CD4-positive, alpha-beta T cell treated with Interleukin-2 at 100 ng/mL for 4 hours (primary cell): ENCODE data around the gene FMNL1.
A peak's percentile ranks its signal among the peaks of the same experiment; 100 is the strongest.

ENCODE experiments used
- DNase-seq: peaks from one replicate; pipeline ENCODE4 v3.0.0-alpha.2; 2020; ENCODE audit warnings: low spot score

Gene FMNL1

DNA sequence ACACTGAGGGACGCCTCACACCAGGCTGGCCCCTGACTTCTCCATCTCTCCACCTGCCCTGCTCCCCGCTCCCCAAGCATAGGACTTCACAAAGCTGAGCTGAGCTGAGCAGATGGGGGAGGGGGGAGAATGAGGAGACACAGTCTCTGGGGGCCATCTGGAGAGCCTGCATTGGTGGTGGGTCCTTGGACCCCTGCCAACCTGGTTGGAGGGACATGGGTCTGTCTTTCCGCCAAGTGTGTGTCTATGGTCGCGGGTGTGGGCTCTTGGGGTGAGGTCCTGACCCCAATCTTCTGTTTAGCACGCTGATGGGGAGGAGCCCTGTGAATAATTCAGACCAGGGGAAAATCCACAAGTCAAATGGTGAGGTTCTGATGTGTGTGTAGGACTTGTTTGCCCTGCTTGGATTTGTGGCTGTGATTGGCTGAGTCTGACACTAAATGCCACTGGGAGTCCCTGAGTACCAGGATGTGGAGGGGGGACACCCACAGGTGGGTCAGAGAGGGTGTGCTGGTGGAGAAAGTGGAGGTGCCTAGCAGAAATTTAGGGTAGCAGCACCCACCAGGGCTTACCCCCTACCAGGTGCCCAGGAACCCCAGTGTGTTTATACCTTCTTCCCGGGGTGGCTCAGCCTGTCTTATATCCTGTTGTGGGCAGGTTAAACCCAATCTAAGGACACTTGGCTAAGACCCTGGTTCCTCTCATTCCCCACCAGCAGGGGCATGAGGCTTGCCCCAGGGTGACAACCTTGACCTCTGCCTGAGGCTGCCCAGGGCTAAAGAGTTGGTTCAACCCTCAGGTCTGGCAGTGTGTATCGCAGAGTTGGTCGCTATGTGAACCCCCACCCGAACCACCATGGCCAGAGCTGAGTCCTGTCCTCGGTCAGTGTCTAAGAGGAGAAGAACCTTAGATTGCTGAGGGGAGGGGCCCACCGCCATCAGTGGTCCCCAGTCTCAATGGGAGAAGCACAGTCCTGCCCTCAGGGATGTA, 2.1 kb downstream of the FMNL1 start:
- DNase-seq: peak; percentile 76

DNA sequence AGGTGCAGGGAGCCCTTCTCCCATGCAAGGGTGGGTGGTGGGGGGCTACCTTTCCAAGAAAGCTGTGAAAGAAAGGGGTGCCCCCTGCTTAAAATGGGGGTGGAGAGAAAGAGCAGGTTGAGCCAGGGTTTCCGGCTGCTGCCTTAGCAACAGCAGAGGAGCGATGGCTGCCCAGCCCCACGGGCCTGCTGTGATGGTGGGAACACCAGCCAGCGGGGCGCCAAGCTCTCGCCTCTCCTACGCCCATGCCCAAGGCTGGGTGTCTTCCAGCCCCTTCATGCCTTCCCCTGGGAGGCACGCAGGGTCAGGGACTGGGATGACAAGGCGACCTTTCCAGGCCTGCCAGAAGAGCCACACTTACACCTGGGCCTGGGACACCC, 3.0 kb downstream of the FMNL1 start:
- peak; percentile 32 for DNase-seq

DNA sequence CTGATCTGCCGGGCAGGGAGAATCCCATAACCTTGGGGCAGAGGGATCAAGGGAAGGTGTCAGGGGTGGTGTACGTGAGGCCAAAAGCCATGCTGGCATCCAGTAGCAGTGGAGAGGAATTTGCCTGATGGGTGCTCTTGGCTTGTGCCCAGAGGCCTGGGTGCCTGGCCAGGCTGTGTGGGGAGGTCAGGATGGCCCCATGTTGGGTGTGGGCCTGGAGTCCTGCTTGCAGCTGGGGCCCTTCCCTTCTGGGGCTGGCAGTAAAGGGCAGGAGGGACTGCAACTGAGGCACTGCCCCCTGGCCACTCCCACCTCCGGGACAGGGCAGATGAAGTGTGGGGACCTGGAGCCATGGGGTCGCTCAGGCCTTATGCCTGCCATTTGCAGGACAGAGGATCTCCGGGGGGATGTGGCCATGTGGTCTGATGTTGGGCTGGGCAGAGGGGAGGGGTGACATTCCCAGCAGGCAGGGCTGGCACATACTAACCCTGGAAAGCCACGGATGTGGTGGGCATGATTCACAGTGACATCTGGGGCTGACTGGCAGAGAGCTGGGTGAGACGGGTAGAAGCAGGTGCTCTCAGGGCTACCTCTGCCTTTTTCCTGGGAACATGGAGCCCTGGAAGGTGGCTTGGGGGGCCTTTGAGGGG, 3.5 kb downstream of the FMNL1 start:
- peak; percentile 74 for DNase-seq

DNA sequence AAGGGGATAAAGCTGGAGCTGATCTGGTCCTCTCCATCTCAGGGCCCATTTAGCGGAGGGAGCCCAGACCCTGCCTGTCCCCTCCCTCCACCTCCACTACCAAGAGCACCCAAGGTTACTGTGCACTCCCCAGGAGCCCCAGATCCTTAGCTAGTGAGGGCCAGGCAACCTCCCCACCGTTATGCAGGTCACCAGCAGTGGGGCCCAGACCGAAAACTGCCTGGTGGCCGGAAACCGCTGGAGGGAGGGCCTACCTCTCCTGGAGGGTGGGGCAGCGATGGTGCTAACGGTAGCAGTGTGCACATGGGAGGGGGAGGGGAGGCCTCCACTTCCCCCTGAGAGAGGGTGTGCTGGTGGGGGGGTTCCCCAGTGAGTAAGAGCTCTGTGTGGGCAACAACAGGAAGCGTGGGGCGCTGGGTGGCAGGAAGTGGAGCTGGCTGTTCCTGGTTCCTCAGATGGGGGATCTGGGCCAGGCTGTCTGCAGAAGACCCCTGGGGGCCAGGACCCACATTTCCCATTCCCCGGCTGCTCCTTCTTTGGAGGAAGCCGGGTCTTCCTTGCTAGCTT, 4.4 kb downstream of the FMNL1 start:
- DNase-seq: peak; percentile 97

DNA sequence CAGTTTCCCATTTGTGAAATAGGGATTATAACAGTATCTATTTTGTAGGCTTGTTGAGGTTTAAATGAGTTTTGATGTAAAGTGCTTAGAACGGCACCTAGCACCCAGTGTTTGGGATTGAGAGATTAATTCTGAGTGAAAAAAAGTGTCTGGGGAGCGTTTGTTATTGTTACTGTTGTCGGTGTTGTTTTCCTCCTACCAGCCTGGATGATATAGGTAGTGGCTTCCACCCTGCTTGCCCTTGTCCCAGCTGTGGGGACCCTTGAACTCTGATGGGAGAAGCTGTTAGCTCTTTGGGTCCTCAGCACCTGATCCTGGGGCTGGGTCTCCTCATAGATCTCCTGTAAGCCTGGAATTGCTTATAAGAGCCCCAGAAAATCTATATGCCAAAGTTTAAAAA, 4.9 kb downstream of the FMNL1 start:
- DNase-seq: peak; percentile 27

DNA sequence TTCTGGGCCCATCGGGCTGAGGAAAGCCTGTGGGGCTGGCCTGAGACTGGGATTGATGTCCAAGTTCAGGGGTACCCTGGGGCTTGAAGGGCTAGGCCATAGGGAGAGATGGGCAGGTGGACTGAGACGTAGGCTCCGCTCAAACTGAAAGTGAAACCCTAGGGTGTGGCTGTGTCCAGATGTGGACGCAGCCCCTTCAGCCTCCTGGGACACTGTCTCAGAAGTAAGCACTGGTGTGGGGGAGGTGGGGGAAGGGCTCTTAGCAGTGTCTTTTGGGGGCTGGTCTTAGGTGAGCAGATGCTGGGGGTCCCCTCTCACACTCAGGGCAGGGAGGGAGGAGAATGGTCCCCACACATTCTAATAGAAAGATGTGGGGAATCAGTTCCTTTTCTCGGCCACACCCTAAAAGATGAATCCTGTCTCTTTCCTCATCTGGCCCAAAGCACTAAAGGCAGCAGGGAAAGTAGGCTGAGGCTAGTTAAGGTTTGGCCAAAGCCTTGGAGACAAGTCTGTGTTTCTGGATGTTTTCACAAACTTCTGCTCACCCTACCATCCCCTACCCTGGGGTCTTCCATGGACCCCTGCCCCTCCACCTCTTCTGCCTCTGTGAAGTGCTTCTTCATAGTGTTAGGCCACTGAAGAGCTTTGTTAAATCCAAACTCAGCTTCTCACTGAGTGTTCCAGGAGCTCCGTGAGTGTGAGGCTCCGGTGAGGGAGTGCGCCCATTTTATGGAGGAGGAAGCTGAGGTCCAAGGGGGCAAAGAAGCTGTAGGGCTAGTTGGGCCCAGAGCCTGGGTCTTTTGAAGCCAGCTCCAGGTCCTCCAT, 5.6 kb downstream of the FMNL1 start:
- DNase-seq: peak; percentile 32

DNA sequence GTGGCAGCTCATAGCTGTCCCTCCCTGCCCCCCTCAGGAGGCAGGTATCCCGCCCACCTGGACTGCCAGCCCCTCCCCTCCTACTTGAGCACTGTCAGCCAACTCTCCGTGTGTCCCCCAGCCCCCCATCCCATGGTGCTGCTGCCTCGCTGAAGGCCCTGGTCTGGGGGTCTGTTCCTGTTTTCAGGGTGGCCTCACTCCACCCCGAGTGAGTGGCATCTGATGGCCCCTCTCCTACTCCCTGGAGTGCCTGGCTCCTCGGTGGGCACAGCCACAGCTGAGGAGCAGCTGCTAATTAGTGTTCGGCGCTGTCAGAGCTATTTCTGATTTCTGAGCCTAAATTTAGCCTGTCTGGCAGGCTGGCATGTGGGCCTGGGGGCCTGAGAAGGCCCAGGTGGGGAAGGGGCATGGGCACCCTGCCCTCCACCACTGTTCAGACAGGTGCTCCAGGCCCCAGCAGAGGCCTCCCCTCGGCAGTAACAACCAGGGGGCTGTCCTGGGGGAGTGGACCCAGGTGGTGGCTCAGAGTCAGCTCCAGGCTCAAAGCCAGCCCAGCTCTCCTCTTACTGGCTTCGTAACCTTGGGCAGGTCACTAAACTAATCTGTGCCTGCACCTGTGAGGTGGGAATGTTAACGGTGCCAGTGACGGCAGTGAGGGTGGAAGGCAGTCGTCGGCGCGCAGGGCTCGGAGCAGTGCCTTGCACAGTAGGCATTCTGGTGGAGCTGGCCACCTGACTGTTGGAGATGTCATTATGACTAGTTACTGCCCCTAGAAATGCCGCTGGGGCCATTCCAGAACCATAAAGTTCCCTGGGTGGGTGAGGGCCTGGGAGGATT, 6.5 kb downstream of the FMNL1 start:
- DNase-seq: peak; percentile 35

DNA sequence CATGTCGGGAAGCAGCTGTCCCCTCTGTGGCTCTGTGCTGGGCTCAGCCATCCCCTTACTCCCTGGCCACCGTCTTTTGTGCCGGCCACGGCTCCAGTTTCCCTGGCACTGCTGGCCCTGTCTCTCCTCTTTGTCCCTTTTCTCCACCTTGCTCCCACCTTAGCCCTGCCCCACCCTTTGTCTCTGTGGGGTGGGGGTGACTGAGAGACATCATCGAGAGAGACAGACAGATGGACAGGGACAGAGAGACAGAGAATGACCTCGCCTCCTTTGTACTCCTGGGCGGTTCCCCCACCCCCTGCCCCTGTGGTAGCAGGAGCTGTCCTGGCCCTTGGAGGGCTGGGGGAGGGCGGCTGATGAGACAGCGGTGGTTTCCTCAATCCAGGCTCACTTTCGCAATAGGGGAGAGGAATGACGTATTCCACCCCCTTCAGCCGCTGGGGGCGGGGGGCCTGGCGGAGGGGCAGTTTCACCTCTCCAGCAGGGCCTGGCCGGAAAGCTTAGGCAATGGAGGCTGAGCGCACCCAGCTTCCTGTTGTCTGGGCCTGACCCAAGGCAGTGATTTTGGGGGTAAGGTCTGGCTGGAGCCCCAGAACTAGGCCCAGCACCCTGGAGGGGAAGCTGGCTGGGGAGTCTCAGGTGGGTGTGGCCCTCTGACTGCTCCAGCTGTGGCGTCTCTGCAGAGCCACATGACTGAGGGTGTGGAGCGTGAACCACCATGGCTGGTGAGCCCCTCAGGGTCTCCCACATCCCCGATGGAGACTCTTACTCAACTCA, 7.3 kb downstream of the FMNL1 start:
- DNase-seq: peak; percentile 84

DNA sequence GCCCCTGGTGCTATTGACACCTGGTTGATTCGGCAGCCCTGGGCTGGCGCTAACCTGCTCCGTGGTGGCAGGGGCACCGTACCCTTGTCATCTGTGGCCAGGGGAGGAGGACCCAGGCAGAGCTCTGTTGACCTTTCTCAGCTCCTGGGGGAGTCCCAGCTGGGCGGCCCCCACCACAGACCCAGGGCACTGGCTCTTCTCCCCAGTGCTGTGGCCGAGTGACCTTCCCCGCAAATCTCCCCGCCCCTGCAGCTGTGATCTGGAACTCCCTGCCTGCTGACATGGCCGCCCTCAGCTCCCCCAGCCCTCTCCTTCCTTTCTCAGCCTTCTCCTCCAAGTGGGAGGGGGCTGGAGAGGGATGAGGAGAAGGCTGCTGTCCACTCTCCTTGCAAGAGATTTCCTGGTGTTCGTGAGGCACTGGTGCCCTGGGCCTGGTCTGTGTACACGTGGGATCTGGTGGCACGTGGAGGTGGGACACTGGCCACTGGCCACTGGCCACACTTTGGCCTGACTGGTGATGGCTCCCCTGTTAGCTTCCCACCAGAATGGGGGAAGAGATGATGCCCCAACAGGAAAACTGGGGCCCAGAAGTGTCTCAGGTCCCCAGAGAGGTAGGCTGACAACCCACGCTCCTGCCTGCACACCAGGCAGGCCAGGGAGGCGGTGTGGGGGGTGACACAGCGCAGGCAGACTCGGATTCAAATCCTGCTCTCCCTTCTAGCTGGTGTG, 8.2 kb downstream of the FMNL1 start:
- peak; percentile 33 for DNase-seq

DNA sequence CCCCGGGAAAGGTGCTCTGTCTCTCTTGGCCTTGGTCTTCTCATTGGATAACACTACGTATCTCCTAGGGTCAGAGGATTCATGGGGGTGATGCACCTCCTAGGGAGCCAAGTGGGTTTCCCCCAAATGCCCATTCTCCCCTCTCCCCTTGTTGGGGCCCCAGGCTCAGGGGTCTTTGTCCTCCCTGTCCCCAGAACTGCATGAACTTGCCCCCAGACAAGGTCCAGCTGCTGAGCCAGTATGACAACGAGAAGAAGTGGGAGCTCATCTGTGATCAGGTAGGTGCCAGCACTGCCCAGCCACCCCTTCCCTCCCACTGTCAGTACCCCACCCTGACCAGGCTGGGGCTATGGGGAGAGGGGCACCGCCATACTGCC, 8.7 kb downstream of the FMNL1 start:
- no peak for DNase-seq

DNA sequence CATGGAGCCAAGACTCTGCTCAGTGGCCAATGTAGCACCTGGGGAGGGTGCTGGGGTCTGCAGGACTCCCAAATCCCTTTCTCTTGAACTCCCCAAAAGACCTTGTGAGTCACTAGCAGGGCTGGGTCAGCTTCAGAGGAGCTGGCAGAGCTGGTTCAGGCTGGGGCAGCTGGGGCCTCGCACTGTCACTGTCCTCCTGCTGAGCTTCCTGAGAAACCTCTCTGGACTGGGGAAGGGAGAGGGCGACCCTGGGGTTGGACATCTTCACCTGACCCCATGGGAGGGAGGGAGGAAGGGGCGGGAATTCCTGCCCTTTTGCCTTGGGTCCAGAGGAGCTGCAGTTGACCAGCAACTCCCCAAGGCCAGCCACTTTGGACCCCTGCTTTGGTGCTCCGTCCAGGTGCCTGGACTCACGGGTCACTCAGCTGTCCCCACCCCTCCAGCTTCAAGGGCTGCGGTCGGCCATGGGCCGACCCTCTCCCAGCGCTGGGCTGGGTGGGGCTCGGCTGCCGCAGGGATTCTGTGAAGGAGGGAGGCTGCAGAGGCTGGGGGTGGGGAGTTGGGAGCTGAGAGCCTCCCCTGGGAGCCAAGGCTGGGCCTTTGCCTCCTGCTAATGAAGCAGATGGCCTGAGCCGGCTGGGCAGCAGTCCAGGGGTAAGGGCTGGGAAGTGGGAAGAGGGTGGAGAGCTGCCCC, 9.2 kb downstream of the FMNL1 start:
- DNase-seq: no peak

DNA sequence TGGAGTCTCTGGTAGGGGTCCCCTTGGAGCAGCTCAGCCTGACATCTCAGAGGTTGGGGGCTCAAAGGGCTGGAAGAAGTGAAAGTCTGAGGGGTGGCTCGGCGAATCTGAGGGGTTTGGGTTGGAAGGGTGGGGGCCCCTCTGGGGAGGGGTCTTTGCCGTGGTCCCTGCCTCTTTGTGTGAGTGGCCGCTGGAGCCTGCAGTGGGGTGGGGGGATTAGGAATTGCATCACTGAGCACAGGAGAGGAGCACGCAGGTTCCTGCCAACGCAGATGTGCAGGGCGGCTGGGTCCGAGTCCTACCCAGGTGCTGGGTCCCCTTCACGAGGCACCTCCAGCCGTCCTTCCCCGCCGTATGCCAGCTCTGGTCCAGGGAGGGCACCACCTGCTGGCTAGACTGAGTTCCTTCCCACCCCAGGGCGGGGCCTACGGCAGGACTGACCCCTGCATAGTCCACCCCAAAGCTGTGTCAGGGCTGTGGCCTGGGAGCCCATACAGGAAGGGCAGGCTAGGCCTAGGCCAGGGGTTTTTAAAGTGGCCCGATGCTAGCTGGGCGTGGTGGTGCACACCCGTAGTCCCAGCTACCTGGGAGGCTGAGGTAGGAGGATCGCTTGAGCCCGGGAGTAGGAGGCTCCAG, 9.9 kb downstream of the FMNL1 start:
- peak; percentile 27 for DNase-seq

DNA sequence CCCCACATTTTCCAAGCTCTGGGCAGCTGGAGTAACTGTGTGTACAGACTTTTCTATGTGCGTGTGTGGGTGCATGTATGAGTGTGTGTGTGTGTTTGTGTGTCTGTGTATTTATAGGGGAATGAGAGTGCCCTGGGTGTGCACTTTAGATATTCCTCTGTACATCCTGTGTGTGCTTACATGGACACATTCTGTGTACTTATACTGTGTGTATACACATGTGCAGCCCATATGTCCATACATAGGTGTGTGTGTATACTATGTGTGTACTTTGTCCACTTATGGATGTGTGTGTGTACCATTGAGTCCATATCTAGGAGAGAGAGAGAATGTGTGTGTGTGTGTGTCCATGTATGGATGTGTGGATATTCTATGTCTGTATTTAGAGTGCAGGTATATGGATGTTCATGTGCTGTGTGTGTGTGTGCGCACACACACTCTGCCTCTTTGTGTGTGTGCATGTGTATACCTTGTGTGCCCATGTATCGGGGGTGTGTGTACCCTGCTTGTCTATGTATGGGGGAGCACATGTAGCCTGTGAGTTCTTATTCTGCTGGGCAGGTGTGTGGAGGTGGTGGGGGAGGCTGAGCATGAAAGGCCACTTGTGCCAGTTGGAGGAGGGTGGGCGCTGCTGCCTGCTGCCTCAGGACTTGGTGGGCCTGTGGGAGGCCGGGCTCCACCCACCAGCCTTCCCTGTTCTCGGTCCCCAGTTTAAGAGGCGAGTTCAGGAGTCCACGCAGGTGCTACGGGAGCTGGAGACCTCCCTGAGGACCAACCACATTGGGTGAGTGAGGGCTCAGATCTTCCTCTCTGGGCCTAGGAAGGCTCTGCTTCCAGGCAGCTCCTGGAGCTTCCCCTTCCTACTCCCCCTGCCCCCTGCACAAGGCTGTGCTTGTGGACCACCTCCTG, 11.1 kb downstream of the FMNL1 start:
- no peak for DNase-seq

DNA sequence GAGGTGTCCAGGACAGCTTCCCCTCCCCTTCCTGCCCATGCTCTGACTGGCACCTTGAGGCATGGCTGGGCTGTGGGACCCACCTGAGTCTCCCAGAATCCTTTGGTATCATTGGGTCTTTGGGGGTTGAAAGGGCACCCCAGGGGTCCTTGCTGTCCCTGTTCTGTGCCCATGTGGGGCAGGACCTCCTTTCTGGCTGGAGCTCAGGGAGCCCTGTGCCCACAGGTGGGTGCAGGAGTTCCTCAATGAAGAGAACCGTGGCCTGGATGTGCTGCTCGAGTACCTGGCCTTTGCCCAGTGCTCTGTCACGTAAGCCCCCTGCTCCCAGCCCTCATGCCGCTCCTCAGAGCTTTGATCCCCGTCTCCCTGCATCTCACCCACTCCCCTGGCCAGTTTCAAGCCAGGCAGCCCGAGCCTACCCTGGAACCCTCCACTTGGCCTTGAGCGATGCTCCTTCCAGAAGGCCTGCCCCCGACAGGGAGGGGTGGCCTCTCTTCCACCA, 11.8 kb downstream of the FMNL1 start:
- DNase-seq: no peak

DNA sequence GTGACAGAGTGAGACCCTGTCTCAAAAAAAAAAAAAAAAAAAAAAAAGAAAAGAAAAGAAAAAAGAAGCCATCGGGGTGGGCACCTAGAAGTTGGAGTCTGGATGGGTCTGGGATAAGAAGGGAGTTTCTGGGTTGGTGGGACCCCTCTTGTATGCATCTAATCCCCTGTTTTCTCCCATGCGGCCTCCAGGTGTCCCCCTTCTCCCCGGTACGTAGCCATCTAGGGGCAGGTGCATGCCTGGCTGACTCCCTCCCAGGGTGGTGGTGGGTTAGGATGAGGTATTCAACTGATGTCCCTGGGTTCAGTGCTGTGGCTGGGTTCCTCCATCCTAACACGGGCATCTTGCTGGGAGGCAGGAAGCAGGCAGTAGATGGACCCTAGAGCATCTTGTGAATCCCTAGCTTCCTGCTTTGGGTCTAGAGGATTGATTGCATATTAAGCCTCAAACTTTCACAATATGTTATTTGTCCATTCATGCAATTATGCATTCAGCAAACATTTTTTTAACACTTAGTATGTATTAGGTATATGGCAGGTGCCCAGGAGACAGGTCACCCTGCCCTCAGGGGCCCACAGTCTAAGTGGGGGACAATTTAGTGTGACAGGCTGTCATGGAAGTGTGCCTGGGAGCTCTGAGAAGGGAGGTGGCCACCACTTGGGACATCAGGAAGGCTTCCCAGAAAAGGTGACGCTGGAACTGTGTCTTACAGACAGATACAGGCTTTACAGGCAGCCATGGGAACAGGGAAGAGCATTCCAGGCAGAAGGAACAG, 13.1 kb downstream of the FMNL1 start:
- DNase-seq: peak; percentile 56

DNA sequence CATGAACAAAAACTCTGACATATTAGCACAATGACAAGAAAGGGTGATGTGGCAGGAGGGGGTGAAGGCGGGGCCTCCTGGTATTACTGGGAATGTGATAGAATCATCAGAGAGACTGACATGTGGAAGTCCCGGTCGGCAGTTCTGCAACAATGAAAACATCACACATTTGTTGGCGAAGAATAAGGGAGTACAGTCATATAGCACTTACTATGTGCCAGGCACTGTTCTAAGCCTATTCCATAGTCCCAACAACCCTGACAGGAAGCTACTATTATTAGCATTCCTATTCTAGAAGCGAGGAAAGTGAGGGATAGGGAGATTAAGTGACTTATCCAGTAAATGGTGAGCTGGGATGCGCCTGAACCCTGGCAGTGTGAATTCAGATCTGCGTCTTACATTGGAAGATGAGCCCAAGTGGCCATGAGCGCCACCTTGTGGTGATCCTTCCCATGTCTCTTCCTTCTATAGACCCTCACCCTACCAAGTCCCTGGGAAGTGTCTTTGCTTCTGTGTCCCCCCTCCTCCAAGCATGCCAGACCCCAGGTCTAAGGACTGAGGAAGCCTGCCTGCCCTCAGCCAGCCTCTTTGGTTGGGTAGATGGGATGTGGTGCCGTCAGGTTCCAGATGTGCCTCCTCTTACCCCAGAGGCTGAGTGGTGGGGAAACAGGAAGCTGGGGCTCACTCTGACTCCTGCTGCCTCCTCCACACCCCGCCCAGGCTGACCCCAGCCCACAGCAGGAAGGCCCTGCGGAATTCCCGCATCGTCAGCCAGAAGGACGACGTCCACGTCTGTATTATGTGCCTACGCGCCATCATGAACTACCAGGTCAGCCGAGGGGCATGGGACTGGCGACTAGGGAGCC, 14.0 kb downstream of the FMNL1 start:
- DNase-seq: peak; percentile 80
